ENCODE data around the gene THEMIS.

- TF ChIP-seq CTCF (IDR thresholded peaks at IDR 0.05), result peak in 5 of 6 experiments; percentile 52 to 68 (median 60)
- no peak for TF ChIP-seq POLR2A (IDR thresholded peaks at IDR 0.05)
These were observed 163.8 kb downstream of the THEMIS start for GRCh38 chr6:127737009-127737486.

Data from esophagus squamous epithelium (tissue), 4 donors.